ENCODE results near the gene TLX2.
A peak's percentile ranks its signal among the peaks of the same experiment; 100 is the strongest.

Gene TLX2

GRCh38 chr2:74497777-74498499, 16.3 kb upstream of the TLX2 start:
- H3K27me3 ChIP-seq (ENCODE audit: insufficient read depth, poor library complexity, severe bottlenecking) = peaks cover 52% of the 10 kb centered on the region

GRCh38 chr2:74498500-74499266, 15.6 kb upstream of the TLX2 start:
- TF ChIP-seq REST (IDR thresholded peaks at IDR 0.05; ENCODE audit: insufficient replicate concordance, low read depth) (no peak), GABPA (IDR thresholded peaks at IDR 0.05; ENCODE audit: low read depth) (no peak), SPI1 (IDR thresholded peaks at IDR 0.05; ENCODE audit: borderline replicate concordance, low read depth) (no peak), POLR2AphosphoS5 (IDR thresholded peaks at IDR 0.05; ENCODE audit: low read depth) (no peak), CTCF (IDR thresholded peaks at IDR 0.05; ENCODE audit: insufficient read depth, low read length) (no peak)
- H3K27ac ChIP-seq (replicated peaks) = no peak overlapping the region
- peaks cover 60% of the 10 kb centered on the region for H3K27me3 ChIP-seq (ENCODE audit: insufficient read depth, poor library complexity, severe bottlenecking)
- H3K4me3 ChIP-seq (replicated peaks; ENCODE audit: insufficient read depth, low read length) = no peak overlapping the region
- no peak for DNase-seq (ENCODE audit: low read depth in 1 of 2, low spot score in 1 of 2)

More at GRCh38 chr2:74497777-74498499, 16.3 kb upstream of the TLX2 start:
- TF ChIP-seq GABPA (IDR thresholded peaks at IDR 0.05; ENCODE audit: low read depth) (no peak), POLR2AphosphoS5 (IDR thresholded peaks at IDR 0.05; ENCODE audit: low read depth) (no peak), REST (IDR thresholded peaks at IDR 0.05; ENCODE audit: insufficient replicate concordance, low read depth) (no peak), CTCF (IDR thresholded peaks at IDR 0.05; ENCODE audit: insufficient read depth, low read length) (no peak), SPI1 (IDR thresholded peaks at IDR 0.05; ENCODE audit: borderline replicate concordance, low read depth) (no peak)
- no peak for DNase-seq (ENCODE audit: low read depth in 1 of 2, low spot score in 1 of 2)
- H3K4me3 ChIP-seq (replicated peaks; ENCODE audit: insufficient read depth, low read length) = no peak overlapping the region
- no peak overlapping the region for H3K27ac ChIP-seq (replicated peaks)

- Histone ChIP-seq H3K27me3 (ENCODE audit: insufficient read depth, poor library complexity, severe bottlenecking) (peaks cover 60% of the 10 kb centered on the region), H3K4me3 (replicated peaks; ENCODE audit: insufficient read depth, low read length) (no peak within 1 kb of the TSS)
- TF ChIP-seq GABPA (IDR thresholded peaks at IDR 0.05; ENCODE audit: low read depth) = no peak
- no peak for TF ChIP-seq CTCF (IDR thresholded peaks at IDR 0.05; ENCODE audit: insufficient read depth, low read length)
- no peak for TF ChIP-seq REST (IDR thresholded peaks at IDR 0.05; ENCODE audit: insufficient replicate concordance, low read depth)
- TF ChIP-seq POLR2AphosphoS5 (IDR thresholded peaks at IDR 0.05; ENCODE audit: low read depth) = no peak
- no peak for TF ChIP-seq SPI1 (IDR thresholded peaks at IDR 0.05; ENCODE audit: borderline replicate concordance, low read depth)
These were observed 14.8 kb upstream of the TLX2 start, which contains the start of gene LBX2 for GRCh38 chr2:74499267-74499939. Gene LBX2 (minus strand): TSS chr2:74499603. CDS start chr2:74499537, 66 bp downstream.

More at GRCh38 chr2:74499267-74499939, 14.8 kb upstream of the TLX2 start, which contains the start of gene LBX2:
- no peak within 1 kb of the TSS for H3K27ac ChIP-seq (replicated peaks)
- DNase-seq (ENCODE audit: low read depth in 1 of 2, low spot score in 1 of 2) = peak in 1 of 2 experiments; percentile 27

All from HL-60 (cell line).